Mammary epithelial cell (primary cell): ENCODE data around the gene COL27A1.

Experiments
- EZH2 ChIP-seq: IDR thresholded peaks from 2 replicates; pipeline ENCODE4 v1.6.1; 2012; ENCODE audit warnings: low read length, inconsistent platforms, borderline replicate concordance
- TF ChIP-seq, protein P1 (sequence below), 2 donors: IDR thresholded peaks in 1 of 2; conservative IDR thresholded peaks in 1 of 2; 2 replicates each; pipeline ENCODE4 v1.5.1; 2011 to 2012; ENCODE audit warnings: inconsistent platforms in 2 of 2, low read length in 2 of 2, mild to moderate bottlenecking in 2 of 2, control low read depth in 1 of 2, low read depth in 1 of 2; ENCODE audit not compliant: insufficient read depth in 1 of 2; ENCODE audit errors: extremely low read depth in 1 of 2

- TF ChIP-seq, protein P1, sequence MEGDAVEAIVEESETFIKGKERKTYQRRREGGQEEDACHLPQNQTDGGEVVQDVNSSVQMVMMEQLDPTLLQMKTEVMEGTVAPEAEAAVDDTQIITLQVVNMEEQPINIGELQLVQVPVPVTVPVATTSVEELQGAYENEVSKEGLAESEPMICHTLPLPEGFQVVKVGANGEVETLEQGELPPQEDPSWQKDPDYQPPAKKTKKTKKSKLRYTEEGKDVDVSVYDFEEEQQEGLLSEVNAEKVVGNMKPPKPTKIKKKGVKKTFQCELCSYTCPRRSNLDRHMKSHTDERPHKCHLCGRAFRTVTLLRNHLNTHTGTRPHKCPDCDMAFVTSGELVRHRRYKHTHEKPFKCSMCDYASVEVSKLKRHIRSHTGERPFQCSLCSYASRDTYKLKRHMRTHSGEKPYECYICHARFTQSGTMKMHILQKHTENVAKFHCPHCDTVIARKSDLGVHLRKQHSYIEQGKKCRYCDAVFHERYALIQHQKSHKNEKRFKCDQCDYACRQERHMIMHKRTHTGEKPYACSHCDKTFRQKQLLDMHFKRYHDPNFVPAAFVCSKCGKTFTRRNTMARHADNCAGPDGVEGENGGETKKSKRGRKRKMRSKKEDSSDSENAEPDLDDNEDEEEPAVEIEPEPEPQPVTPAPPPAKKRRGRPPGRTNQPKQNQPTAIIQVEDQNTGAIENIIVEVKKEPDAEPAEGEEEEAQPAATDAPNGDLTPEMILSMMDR (conservative IDR thresholded peaks at IDR 0.05 in 1 of 2, IDR thresholded peaks at IDR 0.05 in 1 of 2; ENCODE audit: extremely low read depth in 1 of 2, insufficient read depth in 1 of 2, low read depth in 1 of 2, low read length in 2 of 2) = no peak
- no peak for TF ChIP-seq EZH2
Measured at GRCh38 chr9:114229295-114229694, 74.0 kb downstream of the COL27A1 start.
